ENCODE data around the gene CDCA4. TPM values are rescaled to one million over a fixed set of nuclear protein-coding genes. Genes with fewer than 3 reads are reported as not detected.

Gene CDCA4
- total RNA-seq, 1 donor from 2014 or later = 33.2 TPM

- H3K27me3 ChIP-seq (ENCODE audit: control insufficient read depth, insufficient read depth, low read length) = peaks cover 2% of the 10 kb centered on the region
- H3K4me3 ChIP-seq (ENCODE audit: low read depth, low read length) = no peak overlapping the region
- no peak for TF ChIP-seq CTCF (IDR thresholded peaks at IDR 0.05; ENCODE audit: insufficient read depth, low read length, poor library complexity, severe bottlenecking)
- no peak for DNase-seq (ENCODE audit: low read depth)
- H3K36me3 ChIP-seq (ENCODE audit: control insufficient read depth, insufficient read depth, low read length) = no peaks in the 10 kb centered on the region
These were observed 29.1 kb upstream of the CDCA4 start for GRCh38 chr14:105049753-105050550.

GRCh38 chr14:105047283-105048016 lies 26.6 kb upstream of the CDCA4 start:
- Histone ChIP-seq H3K36me3 (ENCODE audit: control insufficient read depth, insufficient read depth, low read length) (no peaks in the 10 kb centered on the region), H3K4me3 (ENCODE audit: low read depth, low read length) (no peak overlapping the region), H3K27me3 (ENCODE audit: control insufficient read depth, insufficient read depth, low read length) (peaks cover 2% of the 10 kb centered on the region)
- no peak for DNase-seq (ENCODE audit: low read depth)
- TF ChIP-seq CTCF (IDR thresholded peaks at IDR 0.05; ENCODE audit: insufficient read depth, low read length, poor library complexity, severe bottlenecking) = no peak

GRCh38 chr14:105046891-105047282 lies 26.0 kb upstream of the CDCA4 start:
- TF ChIP-seq CTCF (IDR thresholded peaks at IDR 0.05; ENCODE audit: insufficient read depth, low read length, poor library complexity, severe bottlenecking) = no peak
- Histone ChIP-seq H3K36me3 (ENCODE audit: control insufficient read depth, insufficient read depth, low read length) (no peaks in the 10 kb centered on the region), H3K27me3 (ENCODE audit: control insufficient read depth, insufficient read depth, low read length) (peaks cover 2% of the 10 kb centered on the region), H3K4me3 (ENCODE audit: low read depth, low read length) (no peak overlapping the region)
- no peak for DNase-seq (ENCODE audit: low read depth)

GRCh38 chr14:105045710-105046326 lies 24.9 kb upstream of the CDCA4 start:
- H3K27me3 ChIP-seq (ENCODE audit: control insufficient read depth, insufficient read depth, low read length) = peaks cover under 1% of the 10 kb centered on the region
- DNase-seq (ENCODE audit: low read depth) = no peak
- H3K4me3 ChIP-seq (ENCODE audit: low read depth, low read length) = no peak overlapping the region
- no peaks in the 10 kb centered on the region for H3K36me3 ChIP-seq (ENCODE audit: control insufficient read depth, insufficient read depth, low read length)
- peak; percentile 97 for TF ChIP-seq CTCF (IDR thresholded peaks at IDR 0.05; ENCODE audit: insufficient read depth, low read length, poor library complexity, severe bottlenecking)

GRCh38 chr14:105043641-105044040 lies 22.8 kb upstream of the CDCA4 start:
- no peak for TF ChIP-seq CTCF (IDR thresholded peaks at IDR 0.05; ENCODE audit: insufficient read depth, low read length, poor library complexity, severe bottlenecking)
- H3K27me3 ChIP-seq (ENCODE audit: control insufficient read depth, insufficient read depth, low read length) = no peaks in the 10 kb centered on the region
- H3K4me3 ChIP-seq (ENCODE audit: low read depth, low read length) = no peak overlapping the region
- no peak for DNase-seq (ENCODE audit: low read depth)
- H3K36me3 ChIP-seq (ENCODE audit: control insufficient read depth, insufficient read depth, low read length) = no peaks in the 10 kb centered on the region

Data from kidney epithelial cell (primary cell).